T follicular helper cell (primary cell): ENCODE results near the gene PTPRN2.

Experiments used
- DNase-seq: peaks from one replicate; pipeline ENCODE4 v3.0.0-alpha.2; 2020; ENCODE audit warnings: low read depth

Gene PTPRN2

DNA sequence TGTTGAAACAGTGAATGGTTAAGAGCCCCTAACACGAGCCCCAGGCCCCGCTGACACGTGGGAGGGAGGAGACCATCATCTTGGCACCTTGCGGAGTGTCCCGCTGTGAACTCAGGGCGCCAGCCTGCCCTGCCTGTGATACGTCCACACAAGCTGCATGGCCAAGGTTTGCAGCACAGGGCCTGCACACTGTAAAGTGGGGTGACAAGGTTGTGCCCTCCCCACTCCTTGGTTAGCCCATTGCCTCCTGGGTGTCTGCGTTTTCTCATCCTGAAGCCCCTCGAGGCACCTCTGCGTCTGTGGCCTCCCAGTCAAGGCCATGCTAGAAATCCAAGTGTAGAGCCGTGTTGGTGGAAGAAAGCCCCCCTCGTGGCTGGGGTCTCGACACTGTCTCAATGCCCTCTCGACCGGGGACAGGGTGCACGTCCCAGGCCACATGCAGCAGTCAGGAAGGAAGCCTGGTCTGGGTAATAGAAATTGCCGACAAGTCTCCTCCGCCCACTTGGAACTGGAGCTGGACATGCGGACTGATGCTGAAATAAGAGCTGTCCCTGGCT, 1058.8 kb downstream of the PTPRN2 start:
- DNase-seq, result no peak

DNA sequence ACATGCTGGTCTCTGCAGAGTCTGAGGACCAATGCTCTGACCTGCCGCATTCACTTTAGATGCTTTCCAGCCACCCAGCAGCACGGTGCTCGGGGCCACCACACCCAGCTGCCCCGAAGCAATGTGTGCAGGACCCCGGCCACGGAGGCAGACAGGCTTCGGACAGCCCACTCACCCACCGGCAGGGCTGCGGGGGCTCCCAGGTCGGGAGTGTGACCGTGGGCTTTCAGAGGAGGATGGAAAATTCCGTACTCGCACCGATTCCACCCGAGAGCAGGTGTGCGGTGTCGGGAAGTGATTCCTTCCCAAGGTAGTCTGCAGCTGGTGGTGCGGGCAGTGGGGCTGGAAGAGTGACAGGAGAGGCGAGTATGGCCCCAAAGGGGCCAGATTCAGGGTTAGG, 1059.9 kb downstream of the PTPRN2 start:
- no peak for DNase-seq

GRCh38 chr7:157526913-157527634, 1060.5 kb downstream of the PTPRN2 start:
- no peak for DNase-seq

DNA sequence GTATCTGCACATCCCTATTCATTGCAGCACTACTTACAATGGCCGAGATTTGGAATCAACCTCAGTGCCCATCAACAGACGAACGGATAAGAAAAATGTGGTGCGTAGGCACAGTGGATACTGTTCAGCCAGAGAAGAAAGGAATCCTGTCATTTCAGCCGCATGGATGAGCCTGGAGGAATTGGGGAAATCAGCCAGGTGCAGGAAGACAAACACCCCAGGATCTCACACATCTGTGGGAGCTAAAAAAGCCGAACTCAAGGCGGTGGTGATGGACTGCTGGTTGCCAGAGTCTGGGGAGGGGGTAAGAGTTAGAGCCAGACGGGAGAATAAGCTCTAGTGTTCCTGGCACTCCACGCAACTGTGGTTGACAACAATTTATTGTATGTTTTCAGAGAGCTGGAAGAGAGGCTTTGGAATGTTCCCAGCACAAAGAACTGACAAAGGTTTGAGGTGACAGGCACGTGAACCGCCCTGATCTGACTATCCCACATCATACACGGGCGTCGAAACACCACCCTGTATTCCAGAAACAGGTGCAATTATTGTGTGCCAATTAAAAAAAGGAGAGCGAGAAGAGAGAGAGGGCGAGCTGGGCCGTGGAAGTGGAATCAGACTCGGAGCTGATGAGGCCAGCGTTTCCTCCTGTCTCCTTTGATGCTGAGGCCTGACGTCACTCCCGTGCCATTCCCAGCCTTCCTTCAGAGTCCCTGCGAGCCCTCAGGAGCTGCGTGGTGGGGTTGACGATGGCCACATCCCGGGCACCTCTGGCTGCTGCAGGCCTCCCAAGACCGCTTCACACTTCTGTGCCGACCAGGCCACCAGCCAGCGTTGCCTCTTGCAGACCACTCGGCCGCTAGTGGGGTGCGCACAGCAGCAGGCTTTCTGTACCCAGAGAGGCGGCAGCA, 1061.4 kb downstream of the PTPRN2 start:
- DNase-seq, result no peak

DNA sequence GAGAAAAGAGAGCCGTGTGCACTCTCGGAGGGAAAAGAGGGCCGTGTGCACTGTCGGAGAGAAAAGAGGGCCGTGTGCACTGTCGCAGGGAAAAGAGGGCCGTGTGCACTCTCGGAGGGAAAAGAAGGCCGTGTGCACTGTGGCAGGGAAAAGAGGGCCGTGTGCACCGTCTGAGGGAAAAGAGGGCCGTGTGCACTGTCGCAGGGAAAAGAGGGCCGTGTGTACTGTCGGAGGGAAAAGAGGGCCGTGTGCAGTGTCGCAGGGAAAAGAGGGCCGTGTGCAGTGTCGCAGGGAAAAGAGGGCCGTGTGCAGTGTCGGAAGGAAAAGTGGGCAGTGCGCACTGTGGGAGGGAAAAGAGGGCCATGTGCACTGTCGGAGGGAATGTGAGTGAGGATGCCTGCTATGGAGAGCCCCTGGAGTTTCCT, 1062.1 kb downstream of the PTPRN2 start:
- DNase-seq, result no peak

DNA sequence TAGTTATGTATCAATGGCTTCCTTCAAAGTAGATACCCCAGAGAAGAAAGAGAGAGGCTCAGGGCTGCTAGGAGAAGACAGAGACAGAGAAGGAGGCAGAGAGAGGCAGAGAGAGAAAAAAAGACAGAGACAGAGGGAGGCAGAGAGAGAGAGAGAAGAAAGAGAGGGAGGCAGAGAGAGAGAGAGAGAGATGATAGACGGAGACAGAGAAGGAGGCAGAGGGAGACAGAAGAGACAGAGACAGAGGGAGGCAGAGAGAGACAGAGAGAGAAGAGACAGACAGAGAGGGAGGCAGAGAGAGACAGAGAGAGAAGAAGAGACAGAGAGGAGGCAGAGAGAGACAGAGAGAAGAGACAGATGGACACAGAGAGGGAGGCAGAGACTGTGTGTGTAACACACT, 1062.9 kb downstream of the PTPRN2 start:
- DNase-seq, result no peak

GRCh38 chr7:157523766-157524421, 1063.7 kb downstream of the PTPRN2 start:
- DNase-seq, result no peak

DNA sequence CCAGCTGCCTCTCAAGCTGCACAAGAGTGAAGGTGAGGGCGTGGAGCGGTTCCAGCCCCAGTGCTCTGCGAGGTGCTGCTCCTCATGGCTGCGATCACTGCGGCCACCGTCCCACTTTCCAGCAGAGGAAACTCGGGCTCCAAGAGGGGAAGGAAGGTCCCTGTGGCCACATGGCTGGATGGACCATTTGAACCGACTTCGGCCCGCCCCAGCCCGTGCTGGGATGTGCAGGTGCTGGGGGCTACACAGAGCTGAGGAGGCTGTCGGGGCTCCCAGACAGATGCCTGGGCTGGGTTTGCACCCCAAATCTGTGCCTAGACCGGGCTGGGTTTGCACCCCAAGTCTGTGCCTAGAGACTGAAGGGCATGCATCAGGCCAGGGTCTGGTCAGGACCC, 1064.3 kb downstream of the PTPRN2 start:
- no peak for DNase-seq

- DNase-seq, result no peak
Observed at GRCh38 chr7:157522954-157523353, 1064.7 kb downstream of the PTPRN2 start.

GRCh38 chr7:157522189-157522588, 1065.4 kb downstream of the PTPRN2 start:
- DNase-seq, result no peak

- no peak for DNase-seq
Observed at GRCh38 chr7:157521752-157522151, 1065.9 kb downstream of the PTPRN2 start.

GRCh38 chr7:157521061-157521731, 1066.4 kb downstream of the PTPRN2 start:
- no peak for DNase-seq

- DNase-seq, result no peak
Observed at GRCh38 chr7:157520249-157520648, 1067.4 kb downstream of the PTPRN2 start.

GRCh38 chr7:157519798-157520244, 1067.8 kb downstream of the PTPRN2 start:
- no peak for DNase-seq

GRCh38 chr7:157519246-157519645, 1068.4 kb downstream of the PTPRN2 start:
- no peak for DNase-seq

GRCh38 chr7:157518514-157519175, 1069.0 kb downstream of the PTPRN2 start:
- no peak for DNase-seq

DNA sequence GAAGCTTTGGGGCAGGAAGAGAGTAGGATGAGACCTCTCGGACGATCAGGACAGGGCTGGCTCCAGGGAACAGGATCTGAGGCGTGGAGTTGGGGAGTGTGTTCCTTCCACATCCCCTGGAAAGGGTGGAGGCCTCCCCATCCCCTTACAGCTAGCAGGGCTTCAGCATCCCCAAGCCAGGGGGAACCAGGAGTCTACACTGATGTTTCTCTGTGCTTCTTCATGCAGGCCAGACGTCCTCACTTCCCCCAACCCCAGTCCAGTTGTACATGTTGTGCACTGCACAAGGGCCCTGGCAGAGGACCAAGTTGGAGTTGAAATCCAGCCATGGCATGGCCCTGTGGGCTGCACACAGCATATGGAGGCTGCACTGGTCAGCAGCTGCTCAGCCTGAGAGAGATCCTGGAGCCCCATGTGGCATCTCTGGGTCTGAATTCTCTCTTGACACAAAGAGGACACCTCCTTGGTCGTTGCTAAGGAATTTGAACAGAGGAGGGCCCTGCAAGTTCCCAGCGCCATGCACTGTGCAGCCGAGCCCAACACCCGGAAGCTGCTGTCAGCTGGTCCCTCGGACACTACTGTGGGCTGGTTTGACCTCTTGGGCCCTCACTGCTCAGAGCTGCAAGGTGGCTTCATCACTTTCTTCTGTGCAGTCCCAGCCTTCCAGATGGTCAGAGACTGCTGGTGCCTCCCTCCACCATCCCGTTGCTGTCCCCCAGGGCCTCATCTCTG, 1069.7 kb downstream of the PTPRN2 start:
- no peak for DNase-seq

- DNase-seq, result no peak
Observed at GRCh38 chr7:157516911-157517781, 1070.5 kb downstream of the PTPRN2 start.

- DNase-seq, result no peak
Observed at GRCh38 chr7:157516311-157516710, 1071.3 kb downstream of the PTPRN2 start.
